GM18517 (cell line): Measurements from ENCODE around the gene LYVE1.

Source experiments
- ATAC-seq: cut with Tn5 transposase; IDR thresholded peaks from one replicate; pipeline ENCODE4 v1.9.1; 2021; ENCODE audit warnings: mild to moderate bottlenecking, moderate library complexity; ENCODE audit not compliant: unreplicated experiment

LYVE1 gene

DNA sequence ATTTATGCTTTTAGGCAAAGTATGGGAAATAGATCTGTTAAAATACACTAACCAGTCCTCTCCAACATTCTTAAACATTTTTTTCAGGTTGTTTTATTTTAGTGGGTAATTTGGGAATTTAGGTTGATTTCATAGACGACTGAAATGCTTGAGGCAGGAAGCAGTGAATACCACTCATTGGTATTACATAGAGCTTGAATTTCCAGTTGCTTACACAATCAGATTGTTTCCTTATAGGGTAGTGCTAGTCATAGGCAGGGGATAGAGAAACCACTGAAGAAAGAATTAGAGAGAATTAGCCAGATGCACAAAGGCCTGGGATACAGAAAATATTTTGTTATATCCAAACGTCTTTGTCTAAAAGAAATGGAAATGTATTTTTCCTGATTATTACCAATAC is 23.9 kb upstream of the LYVE1 start:
- no peak for ATAC-seq

DNA sequence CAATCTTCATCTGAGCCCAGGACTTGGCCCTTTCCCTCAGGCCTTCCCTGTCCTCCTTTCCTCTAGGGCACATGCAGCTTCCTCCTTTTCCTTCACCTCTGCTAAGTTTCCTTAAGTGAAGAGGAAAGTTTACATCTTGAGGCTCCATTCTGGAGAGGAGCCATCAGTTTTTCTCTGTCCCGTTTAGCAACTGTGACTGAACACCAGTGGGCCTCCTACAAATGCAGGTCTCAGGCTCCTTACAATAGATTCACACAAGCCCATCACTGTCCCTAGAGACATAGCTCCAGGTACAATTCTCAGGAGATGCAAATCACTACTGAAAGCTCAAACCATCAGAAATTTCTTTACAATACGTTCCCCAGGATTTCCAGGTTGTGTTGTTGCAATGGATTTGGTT is 23.3 kb upstream of the LYVE1 start:
- no peak for ATAC-seq

- ATAC-seq, result no peak
These were observed 21.9 kb upstream of the LYVE1 start for GRCh38 chr11:10590218-10590915.

GRCh38 chr11:10588904-10589303 is 20.4 kb upstream of the LYVE1 start:
- no peak for ATAC-seq

DNA sequence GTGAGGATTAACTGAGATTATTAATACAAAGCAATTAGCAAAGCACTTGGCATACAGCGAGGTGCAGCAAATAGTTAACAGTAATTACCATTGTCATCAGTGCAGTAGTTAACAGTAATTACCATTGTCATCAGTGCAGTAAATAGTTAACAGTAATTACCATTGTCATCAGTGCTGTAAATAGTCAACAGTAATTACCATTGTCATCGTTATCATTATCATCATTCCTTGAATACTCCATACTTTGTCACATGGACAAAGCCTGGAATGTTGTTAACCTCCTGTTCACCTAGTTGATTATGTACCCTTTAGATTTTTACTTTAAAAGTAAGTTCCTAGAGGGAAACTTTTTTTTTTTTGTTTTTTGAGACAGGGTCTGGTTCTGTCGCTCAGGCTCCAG is 19.5 kb upstream of the LYVE1 start:
- no peak for ATAC-seq

DNA sequence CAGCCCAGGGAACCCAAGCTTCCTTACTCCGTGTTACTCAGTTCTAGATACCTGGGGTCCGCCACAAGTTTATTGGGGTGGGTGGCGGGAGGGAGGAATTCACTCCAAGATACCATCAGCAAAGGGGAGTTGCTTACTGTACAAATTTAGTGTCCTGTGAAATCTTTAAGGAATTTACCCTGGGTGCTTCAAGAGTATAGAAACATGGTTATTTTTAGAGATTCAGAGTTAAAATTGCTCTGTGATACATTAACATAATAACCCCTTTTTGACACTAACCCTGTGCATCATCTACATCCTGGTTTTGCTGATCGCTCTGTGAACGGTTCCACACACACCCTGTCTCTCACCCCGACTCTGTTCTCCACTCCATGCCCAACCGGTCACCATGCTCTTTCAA is 18.9 kb upstream of the LYVE1 start:
- no peak for ATAC-seq

- no peak for ATAC-seq
These were observed 15.6 kb upstream of the LYVE1 start for GRCh38 chr11:10584071-10584501.

- ATAC-seq, result no peak
These were observed 13.1 kb upstream of the LYVE1 start for GRCh38 chr11:10581481-10582019.

GRCh38 chr11:10580623-10581022 is 12.2 kb upstream of the LYVE1 start:
- ATAC-seq, result no peak

DNA sequence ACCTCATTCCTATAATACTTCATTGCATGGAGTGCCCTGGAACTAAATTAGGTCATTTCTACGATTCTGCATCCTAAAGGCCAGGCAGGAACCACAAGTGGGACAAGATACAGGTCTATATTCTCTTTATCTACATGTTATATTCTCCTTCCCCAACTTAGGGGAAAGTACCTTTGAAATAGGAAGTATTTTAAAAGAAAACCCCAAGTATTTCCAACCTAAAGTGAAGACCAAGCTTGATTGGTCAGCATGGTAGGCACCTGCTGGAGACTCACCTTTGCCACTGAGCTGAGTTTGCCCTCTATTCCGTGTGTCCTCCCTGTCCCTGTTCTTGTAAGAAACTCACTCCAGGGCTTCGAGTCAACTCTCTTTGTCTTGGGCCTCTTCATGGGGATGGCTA is 11.2 kb upstream of the LYVE1 start:
- ATAC-seq, result no peak

DNA sequence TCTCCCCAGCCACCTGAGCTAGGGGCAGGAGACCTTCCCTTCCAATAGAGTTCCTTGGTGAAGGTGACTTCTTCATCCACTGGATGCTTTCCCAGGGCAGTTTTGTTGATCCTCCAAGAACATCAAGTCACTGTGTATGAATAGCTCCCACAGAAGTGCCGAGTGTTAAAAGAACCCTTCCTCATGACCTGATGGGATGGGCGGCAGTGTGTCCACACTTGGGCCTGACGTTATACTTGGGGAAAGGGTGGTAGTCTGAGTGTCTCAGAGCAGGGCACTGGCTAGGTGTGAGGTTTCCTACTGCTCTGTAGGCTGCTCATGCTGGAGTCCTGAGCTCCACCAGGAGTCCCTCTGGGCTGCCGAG is 7.6 kb upstream of the LYVE1 start:
- no peak for ATAC-seq

DNA sequence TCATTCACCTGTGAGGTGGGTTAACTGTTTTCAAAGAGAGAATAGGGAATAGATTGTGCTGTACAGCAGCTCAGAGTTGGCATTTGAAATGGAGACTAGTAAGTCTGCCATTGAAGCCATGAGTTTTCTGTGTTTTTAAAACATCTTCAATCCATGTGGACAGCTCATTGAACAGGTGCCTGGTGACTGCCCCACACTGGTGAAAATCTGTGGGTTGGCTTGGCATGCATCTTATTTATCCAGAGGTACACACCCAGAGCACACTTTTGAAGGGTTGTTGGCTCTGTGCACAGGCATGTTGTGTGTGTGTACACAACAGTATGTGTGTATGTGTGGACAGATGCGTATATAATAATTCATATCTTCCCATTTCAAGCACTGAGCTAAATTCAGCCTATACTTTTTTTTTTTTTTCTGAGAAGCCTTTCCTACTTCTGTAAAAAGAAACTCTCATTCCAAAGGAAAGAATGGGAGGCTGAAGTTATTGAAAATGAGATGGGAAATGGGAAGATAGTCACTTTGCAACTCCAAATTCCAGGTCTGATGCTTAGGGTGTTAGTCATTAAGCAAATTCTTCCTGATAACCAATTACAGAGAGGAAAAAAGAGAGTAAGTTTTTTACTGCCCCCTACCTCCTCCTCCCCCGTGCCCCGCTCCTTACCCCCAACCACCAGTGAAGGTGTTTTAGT is 7.0 kb upstream of the LYVE1 start:
- ATAC-seq, result no peak

DNA sequence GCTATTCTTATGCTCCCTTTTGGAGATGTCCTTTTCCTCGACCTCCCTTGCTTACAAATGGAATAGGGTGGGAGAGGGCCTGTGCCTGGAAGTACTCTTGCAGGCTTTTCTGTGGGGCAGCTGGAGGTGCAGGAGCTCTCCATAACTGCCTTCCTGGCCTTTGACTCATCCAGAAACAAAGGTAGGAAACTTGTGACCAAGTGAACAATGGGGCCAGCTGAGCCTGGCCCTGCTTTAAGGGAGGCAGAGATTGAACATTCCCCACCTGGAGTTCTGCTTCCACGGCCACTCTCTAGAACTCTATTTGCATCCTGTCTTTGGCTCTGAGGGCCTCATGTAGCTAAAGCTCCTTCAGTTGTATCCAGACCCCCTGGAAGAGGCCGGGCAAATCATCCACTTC is 5.1 kb upstream of the LYVE1 start:
- ATAC-seq, result no peak

DNA sequence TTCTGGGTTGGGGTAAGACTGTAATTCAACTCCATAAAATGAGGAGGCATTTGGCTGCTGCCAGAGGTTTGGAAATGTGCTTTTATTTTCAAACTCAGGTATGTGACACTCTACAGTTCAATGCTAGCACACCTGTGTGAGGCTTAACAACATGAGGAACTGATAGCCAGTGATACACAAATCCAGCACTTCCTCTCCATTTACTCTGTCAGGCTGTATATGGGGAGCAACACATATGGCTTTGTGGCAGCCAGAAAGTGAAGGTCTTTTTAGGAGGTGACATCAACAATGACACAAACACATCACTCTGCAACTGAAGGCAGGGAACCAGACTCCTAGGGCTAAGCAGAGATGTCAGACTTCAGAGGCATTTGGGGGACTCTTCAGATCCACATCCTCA is 4.6 kb upstream of the LYVE1 start:
- no peak for ATAC-seq

DNA sequence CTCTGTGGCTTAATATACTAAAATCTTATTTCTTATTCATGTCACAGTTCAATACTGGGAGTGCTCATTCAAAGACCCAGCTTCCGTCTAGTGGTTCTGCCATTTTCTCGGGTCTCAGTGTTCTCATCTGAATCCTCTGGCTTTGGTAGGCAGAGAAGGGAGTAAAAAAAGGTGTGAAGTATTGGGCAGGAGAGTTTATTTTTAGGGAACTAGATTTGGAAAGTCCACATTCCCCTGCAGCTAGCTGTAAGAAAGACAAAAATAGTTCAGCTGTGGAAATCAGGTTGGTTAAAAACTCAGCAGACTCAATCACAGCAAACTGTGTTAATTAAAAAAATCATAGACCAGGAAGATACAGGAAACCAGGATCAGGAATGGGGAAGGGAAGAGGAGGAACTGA is 4.1 kb upstream of the LYVE1 start:
- no peak for ATAC-seq

GRCh38 chr11:10567446-10567845 is 1.0 kb downstream of the LYVE1 start:
- ATAC-seq, result no peak

DNA sequence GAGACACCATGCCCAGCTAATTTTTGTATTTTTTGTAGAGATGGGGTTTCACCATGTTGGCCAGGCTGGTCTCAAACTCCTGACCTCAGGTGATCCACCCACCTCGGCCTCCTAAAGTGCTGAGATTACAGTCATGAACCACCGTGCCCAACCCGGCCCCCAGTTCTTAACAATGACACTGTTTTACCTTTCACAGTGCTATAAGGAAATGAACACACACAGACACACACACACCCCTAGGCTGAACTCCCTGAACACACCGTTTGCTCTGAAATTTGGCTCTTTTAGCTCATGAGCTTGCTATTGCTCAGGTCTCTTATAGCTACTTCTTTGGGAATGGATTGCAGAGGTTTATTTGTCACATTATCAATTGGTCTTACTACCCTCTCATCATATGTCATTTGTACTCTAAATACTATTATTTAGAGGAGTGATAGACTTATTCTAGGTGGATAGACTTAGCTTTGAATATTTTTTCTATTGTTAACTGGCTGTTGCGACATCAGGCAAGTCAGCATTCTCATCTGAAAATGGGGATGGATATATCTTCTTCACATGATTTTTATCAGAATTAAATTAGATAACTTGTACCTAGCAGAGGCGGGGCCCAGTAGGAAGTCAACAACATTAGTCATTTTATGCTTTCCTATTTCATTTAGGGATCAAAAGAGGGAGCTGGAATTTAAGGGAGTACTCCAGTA is 2.1 kb downstream of the LYVE1 start:
- no peak for ATAC-seq

- no peak for ATAC-seq
These were observed 3.0 kb downstream of the LYVE1 start for GRCh38 chr11:10565493-10565892.

GRCh38 chr11:10564696-10565318 is 3.7 kb downstream of the LYVE1 start:
- no peak for ATAC-seq

- ATAC-seq, result no peak
These were observed 4.4 kb downstream of the LYVE1 start for GRCh38 chr11:10564030-10564429.

- no peak for ATAC-seq
These were observed 6.5 kb downstream of the LYVE1 start for GRCh38 chr11:10561947-10562346.
